ENCODE results near the gene WDR27. TPM values are rescaled to one million over a fixed set of nuclear protein-coding genes. Genes with fewer than 3 reads are reported as not detected.

The WDR27 gene
- total and polyA plus RNA-seq, 4 donors, result 6.9 to 68.1 (median 31.4) TPM

- H3K9ac ChIP-seq (ENCODE audit: insufficient read depth in 1 of 2, low read length in 2 of 2), result no peak overlapping the region
- no peak for ATAC-seq (ENCODE audit: insufficient read depth, low FRiP score)
- TF ChIP-seq CTCF (IDR thresholded peaks at IDR 0.05; ENCODE audit: control extremely low read depth, extremely low read depth), result no peak
- H3K4me1 ChIP-seq (ENCODE audit: control insufficient read depth in 5 of 5, insufficient read depth in 5 of 5, low read length in 5 of 5), result peaks cover 0 to 26% (median 6%) of the 10 kb centered on the region in 5 donors
- no peaks in the 10 kb centered on the region for H3K27me3 ChIP-seq (ENCODE audit: control insufficient read depth in 3 of 3, insufficient read depth in 3 of 3, low read length in 2 of 3)
- H3K4me3 ChIP-seq, result no peak overlapping the region
- H3K9me3 ChIP-seq (ENCODE audit: control insufficient read depth in 4 of 4, insufficient read depth in 3 of 4, low read length in 3 of 4), result no peaks in the 10 kb centered on the region
- 95 to 96% methylated on average over 4 of the region's 4 CpGs for WGBS, 2 donors
- peaks cover 3 to 26% (median 13%) of the 10 kb centered on the region in 4 donors for H3K36me3 ChIP-seq (ENCODE audit: control insufficient read depth in 4 of 4, insufficient read depth in 4 of 4, low read length in 4 of 4)
- no peak overlapping the region for H3K27ac ChIP-seq (ENCODE audit: low read depth in 1 of 2, low read length in 1 of 2)
- no peak for DNase-seq
Measured at GRCh38 chr6:169719117-169719516, 17.3 kb upstream of the WDR27 start.

- no peaks in the 10 kb centered on the region for H3K9me3 ChIP-seq (ENCODE audit: control insufficient read depth in 4 of 4, insufficient read depth in 3 of 4, low read length in 3 of 4)
- peaks cover 11 to 41% (median 23%) of the 10 kb centered on the region in 4 donors for H3K36me3 ChIP-seq (ENCODE audit: control insufficient read depth in 4 of 4, insufficient read depth in 4 of 4, low read length in 4 of 4)
- no peaks in the 10 kb centered on the region for H3K27me3 ChIP-seq (ENCODE audit: control insufficient read depth in 3 of 3, insufficient read depth in 3 of 3, low read length in 2 of 3)
- no peak overlapping the region for H3K4me3 ChIP-seq
- H3K4me1 ChIP-seq (ENCODE audit: control insufficient read depth in 5 of 5, insufficient read depth in 5 of 5, low read length in 5 of 5), result peaks cover 0 to 3% (median 0%) of the 10 kb centered on the region in 5 donors
- no peak for TF ChIP-seq CTCF (IDR thresholded peaks at IDR 0.05; ENCODE audit: control extremely low read depth, extremely low read depth)
- H3K27ac ChIP-seq (ENCODE audit: low read depth in 1 of 2, low read length in 1 of 2), result no peak overlapping the region
- ATAC-seq (ENCODE audit: insufficient read depth, low FRiP score) (no peak), DNase-seq (no peak)
- WGBS, 2 donors, result 95 to 96% methylated on average over 9 of the region's 9 CpGs
- H3K9ac ChIP-seq (ENCODE audit: insufficient read depth in 1 of 2, low read length in 2 of 2), result no peak overlapping the region
Measured at GRCh38 chr6:169714595-169714994, 12.8 kb upstream of the WDR27 start.

GRCh38 chr6:169714178-169714577 is 12.3 kb upstream of the WDR27 start:
- no peaks in the 10 kb centered on the region for H3K27me3 ChIP-seq (ENCODE audit: control insufficient read depth in 3 of 3, insufficient read depth in 3 of 3, low read length in 2 of 3)
- peaks cover 0 to 3% (median 0%) of the 10 kb centered on the region in 5 donors for H3K4me1 ChIP-seq (ENCODE audit: control insufficient read depth in 5 of 5, insufficient read depth in 5 of 5, low read length in 5 of 5)
- ATAC-seq (ENCODE audit: insufficient read depth, low FRiP score) (no peak), DNase-seq (no peak)
- H3K27ac ChIP-seq (ENCODE audit: low read depth in 1 of 2, low read length in 1 of 2), result no peak overlapping the region
- no peak overlapping the region for H3K9ac ChIP-seq (ENCODE audit: insufficient read depth in 1 of 2, low read length in 2 of 2)
- 94 to 97% methylated on average over 2 of the region's 2 CpGs for WGBS, 2 donors
- H3K9me3 ChIP-seq (ENCODE audit: control insufficient read depth in 4 of 4, insufficient read depth in 3 of 4, low read length in 3 of 4), result no peaks in the 10 kb centered on the region
- no peak for TF ChIP-seq CTCF (IDR thresholded peaks at IDR 0.05; ENCODE audit: control extremely low read depth, extremely low read depth)
- peaks cover 11 to 41% (median 23%) of the 10 kb centered on the region in 4 donors for H3K36me3 ChIP-seq (ENCODE audit: control insufficient read depth in 4 of 4, insufficient read depth in 4 of 4, low read length in 4 of 4)
- H3K4me3 ChIP-seq, result no peak overlapping the region

- peaks cover 11 to 38% (median 21%) of the 10 kb centered on the region in 4 donors for H3K36me3 ChIP-seq (ENCODE audit: control insufficient read depth in 4 of 4, insufficient read depth in 4 of 4, low read length in 4 of 4)
- no peak for ATAC-seq (ENCODE audit: insufficient read depth, low FRiP score)
- WGBS, 2 donors, result 85% methylated on average over 3 of the region's 3 CpGs
Measured at GRCh38 chr6:169710009-169710408, 8.2 kb upstream of the WDR27 start.

More at GRCh38 chr6:169710009-169710408, 8.2 kb upstream of the WDR27 start:
- Histone ChIP-seq H3K9ac (ENCODE audit: insufficient read depth in 1 of 2, low read length in 2 of 2) (no peak overlapping the region), H3K27ac (ENCODE audit: low read depth in 1 of 2, low read length in 1 of 2) (no peak overlapping the region), H3K4me1 (ENCODE audit: control insufficient read depth in 5 of 5, insufficient read depth in 5 of 5, low read length in 5 of 5) (peaks cover 0 to 3% (median 0%) of the 10 kb centered on the region in 5 donors), H3K27me3 (ENCODE audit: control insufficient read depth in 3 of 3, insufficient read depth in 3 of 3, low read length in 2 of 3) (no peaks in the 10 kb centered on the region), H3K9me3 (ENCODE audit: control insufficient read depth in 4 of 4, insufficient read depth in 3 of 4, low read length in 3 of 4) (no peaks in the 10 kb centered on the region), H3K4me3 (no peak overlapping the region)
- no peak for TF ChIP-seq CTCF (IDR thresholded peaks at IDR 0.05; ENCODE audit: control extremely low read depth, extremely low read depth)
- DNase-seq, result no peak
